Measurements from ENCODE around the gene SLC43A3.
"Not testable (repeated sequence)": the region's sequence is repeated elsewhere in the genome, so short reads cannot be mapped to it uniquely, and the experiment has no call there.

SLC43A3 gene

GRCh38 chr11:57459164-57460021 lies 32.5 kb upstream of the SLC43A3 start:
- DNase-seq (ENCODE audit: low spot score) = no peak

DNA sequence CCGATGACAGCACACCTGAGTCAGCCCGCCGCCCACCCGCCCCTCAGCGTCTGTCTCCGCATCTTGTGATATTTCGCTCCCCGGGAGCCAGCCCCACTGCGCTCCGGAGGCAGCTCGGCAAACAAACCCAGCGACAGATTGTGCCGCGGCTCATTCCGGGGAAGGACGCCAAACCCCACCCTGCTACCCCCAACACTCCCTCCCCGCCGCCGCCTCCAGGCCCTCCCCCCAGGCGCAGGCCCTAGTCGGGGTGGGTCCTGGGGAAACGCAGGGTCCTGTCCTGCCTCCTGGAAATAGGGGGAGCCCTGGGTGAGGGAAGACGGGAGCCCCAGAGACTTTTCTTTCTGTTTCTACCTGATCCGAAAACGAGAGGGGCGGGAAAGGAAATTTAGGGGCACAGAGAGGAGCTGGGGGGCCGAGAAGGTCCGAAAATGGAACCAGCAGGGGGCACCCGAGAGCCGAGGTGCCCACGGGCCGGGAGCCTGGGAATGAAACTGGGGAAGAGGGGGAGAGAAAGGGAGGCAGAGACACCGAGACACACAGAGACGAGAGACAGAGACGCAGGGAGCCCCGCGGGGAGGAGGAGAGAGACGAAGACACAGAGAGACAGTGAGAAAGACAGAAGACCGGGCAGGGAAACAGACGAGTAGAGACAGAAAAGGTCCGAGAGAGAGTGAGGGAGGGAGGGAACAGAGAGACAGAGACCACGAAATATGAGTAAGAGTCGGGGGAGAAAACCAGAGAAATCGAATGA lies 31.7 kb upstream of the SLC43A3 start:
- DNase-seq (ENCODE audit: low spot score) = peak; percentile 70

GRCh38 chr11:57458060-57458409 lies 31.1 kb upstream of the SLC43A3 start:
- DNase-seq (ENCODE audit: low spot score) = no peak

DNA sequence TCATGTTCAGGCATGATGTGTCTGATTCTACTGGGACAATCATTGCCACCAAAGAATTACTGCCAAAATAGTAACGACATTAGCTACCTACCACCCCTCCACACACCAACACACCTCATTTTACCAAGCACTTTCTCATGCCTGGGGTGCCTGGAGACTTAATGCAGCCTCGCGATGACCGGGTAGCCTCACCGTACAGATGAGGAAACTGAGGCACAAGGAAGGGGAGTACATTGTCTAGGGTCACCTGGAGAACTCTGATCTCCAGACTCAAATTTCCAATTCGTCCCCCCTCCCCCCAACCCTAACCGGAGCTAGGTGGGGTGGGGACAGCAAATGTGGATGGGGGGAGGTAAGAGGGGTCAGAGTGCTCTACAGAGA lies 30.7 kb upstream of the SLC43A3 start:
- no peak for DNase-seq (ENCODE audit: low spot score)

DNA sequence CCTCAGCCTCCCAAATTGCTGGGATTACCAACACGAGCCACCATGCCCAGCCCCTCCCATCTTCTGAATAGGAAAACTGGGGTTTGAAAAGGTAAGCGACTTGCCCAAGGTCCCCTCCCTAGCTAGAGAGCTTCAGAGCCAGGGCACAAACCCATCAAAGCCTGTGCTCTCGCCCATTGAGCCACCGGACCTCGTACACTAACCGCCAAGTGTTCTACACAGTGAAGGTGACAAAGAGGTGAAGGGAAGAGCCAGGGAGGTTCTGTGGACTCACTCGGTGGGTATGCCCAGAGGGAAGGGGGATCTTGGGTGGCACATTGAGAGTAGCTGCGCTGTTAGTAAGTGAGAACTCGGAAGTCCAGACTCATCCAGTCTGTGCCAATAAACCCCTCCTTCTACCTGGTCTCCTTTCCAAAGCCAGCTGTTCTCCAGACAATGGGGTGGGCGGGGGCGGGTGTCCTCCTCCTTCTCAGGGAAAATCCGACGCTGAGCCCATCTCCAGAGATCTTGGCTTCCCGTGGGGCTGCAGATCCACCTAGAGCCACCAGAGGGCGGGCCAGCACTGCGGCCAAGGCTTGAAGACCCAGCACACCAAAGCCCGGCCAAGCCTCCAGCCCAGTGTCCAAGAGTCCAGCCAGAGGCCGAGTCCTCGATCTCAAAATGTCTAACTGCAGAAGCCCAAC lies 30.2 kb upstream of the SLC43A3 start:
- peak; percentile 76 for DNase-seq (ENCODE audit: low spot score)

- no peak for DNase-seq (ENCODE audit: low spot score)
These were observed 26.7 kb upstream of the SLC43A3 start for GRCh38 chr11:57453543-57454177.

DNA sequence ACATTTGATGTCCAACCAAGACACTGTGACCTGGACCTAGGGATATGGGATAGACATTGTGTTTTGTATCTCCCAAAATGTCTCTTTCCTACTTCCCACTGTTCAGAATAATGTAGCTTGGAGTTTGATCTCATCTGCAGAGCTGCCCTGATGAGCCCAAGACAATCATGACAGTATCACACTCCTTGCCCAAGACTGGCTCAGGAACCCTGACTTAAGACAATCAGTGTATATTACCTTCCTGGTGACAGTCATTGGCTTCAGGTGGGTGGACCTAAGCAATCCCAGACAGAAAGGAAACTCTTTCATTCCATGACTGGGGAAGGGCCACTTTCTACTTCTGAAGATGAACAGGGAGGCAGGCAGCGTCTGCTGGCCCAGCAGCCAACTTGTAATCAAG lies 19.1 kb upstream of the SLC43A3 start:
- DNase-seq (ENCODE audit: low spot score) = no peak

DNA sequence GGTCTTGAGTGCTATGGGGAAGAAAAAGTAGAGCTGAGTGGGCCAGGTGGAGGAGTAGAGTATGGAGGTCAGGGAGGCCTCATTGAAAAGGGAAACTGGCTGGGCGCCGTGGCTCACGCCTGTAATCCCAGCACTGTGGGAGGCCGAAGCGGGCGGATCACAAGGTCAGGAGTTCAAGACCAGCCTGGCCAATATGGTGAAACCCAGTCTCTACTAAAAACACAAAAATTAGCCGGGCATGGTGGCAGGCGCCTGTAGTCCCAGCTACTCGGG lies 18.1 kb upstream of the SLC43A3 start:
- not testable (repeated sequence) for DNase-seq (ENCODE audit: low spot score)

- DNase-seq (ENCODE audit: low spot score) = no peak
These were observed 17.6 kb upstream of the SLC43A3 start for GRCh38 chr11:57444362-57445121.

- DNase-seq (ENCODE audit: low spot score) = no peak
These were observed 14.0 kb upstream of the SLC43A3 start for GRCh38 chr11:57440744-57441414.

- DNase-seq (ENCODE audit: low spot score) = no peak
These were observed 12.9 kb upstream of the SLC43A3 start for GRCh38 chr11:57439786-57440185.

- no peak for DNase-seq (ENCODE audit: low spot score)
These were observed 11.7 kb upstream of the SLC43A3 start for GRCh38 chr11:57438345-57439285.

GRCh38 chr11:57436031-57436430 lies 9.1 kb upstream of the SLC43A3 start:
- DNase-seq (ENCODE audit: low spot score) = no peak

GRCh38 chr11:57434640-57435546 lies 8.0 kb upstream of the SLC43A3 start:
- DNase-seq (ENCODE audit: low spot score) = no peak

DNA sequence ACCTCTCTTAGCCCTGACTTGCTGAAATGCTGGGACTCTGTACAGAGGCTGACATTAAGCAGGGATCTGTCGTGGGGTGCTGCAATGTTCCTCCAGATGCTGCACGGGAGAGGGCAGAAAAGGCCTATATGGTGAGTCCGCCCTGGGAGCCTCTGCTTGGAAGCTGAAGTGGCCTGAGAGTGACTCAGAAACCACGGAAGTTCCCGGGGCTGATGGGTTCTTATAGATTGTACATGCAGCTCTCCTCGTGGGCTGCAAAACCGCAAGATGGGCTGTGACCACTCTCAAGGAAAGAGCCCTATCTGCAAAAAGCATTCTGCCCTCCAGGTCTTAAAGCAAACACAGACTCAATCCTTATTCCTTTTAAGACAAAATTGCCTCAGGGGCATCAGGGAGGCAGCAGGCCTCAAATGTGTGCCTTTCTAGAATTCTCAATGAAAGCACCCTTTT lies 5.8 kb upstream of the SLC43A3 start:
- DNase-seq (ENCODE audit: low spot score) = no peak

DNA sequence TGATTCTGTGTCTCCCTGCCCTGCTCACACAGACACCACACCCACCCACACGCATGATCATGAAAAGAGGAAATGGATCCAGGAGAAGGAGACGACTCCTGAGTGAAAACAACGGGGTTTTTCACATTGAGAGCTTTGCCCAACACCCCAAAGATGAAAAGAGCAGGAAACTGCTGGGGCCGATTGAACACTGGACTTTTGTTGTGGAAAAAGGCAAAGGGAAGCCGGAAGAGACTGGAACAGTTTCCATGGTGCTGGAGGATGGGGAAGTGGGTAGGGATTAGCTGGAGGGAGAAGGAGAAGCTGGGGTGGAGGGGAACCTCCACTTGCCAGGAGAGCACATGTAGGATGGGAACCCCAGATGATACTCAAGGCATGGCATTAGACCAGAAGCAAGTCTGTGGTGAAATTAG lies 5.2 kb upstream of the SLC43A3 start:
- no peak for DNase-seq (ENCODE audit: low spot score)

DNA sequence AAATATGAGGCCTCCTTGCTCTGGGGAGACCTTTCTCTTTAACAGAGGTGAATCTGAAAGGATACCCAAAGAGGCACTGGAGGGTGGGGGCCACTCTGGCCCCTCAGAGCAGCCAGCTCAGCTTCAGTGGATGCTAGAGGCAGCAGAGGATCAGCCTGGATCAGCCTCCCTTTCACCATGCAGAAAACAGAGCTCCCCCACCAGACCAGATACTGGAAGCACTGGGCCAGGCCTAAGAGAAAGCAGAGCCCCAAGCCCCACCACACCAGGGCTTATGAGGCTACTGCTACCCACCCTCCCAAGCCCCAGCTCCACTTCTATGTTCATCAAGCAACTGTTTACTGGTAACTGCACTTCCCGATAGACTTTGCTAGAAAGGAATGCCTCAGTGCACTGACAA lies 4.0 kb upstream of the SLC43A3 start:
- no peak for DNase-seq (ENCODE audit: low spot score)

DNA sequence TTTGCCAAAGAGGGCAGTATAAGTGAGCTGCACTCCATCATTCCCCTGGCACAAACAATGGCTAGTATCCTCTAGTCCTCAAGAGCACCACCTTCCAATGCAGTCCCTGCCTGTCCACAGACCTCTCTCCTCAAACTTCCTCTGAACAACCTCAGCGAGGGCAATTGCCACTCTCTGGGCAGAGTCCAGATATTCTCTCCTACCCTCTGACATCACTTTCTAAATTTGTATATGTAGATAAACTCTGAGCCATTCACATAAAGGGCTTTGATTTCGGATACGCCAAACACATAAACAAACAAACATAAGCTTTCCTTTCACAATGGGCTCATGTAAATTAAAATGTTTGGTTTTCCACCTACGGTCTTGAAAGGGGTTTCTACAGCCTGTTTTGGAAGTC lies 3.0 kb upstream of the SLC43A3 start:
- DNase-seq (ENCODE audit: low spot score) = no peak

- no peak for DNase-seq (ENCODE audit: low spot score)
These were observed 1.7 kb upstream of the SLC43A3 start for GRCh38 chr11:57428643-57429042.

All from germinal center (tissue), 1 donor.